Adrenal gland (tissue), 5 donors: ENCODE measurements around the gene HBE1.

Source experiments
- CTCF ChIP-seq, 6 experiments: fragments of 450-650 bp in 4 of 6; fragments of 200-600 bp in 2 of 6; sonication (generic) in 1 of 6; IDR thresholded peaks; 1 replicate in 5 of 6; 2 replicates in 1 of 6; pipeline versions ENCODE4 v1.5.1 to v1.8.0; 2016 to 2021; ENCODE audit warnings: antibody characterized with exemption in 6 of 6, mild to moderate bottlenecking in 2 of 6, moderate library complexity in 1 of 6
- POLR2A ChIP-seq, 2 donors: fragments of 450-650 bp; IDR thresholded peaks; one replicate each; pipeline ENCODE4 v1.6.1; 2017; ENCODE audit warnings: antibody characterized with exemption in 2 of 2, mild to moderate bottlenecking in 2 of 2, moderate library complexity in 1 of 2
- donor health status: DM: no; HTN: no; CAD: no.

GRCh38 chr11:5245155-5245554 lies 24.6 kb downstream of the HBE1 start:
- TF ChIP-seq CTCF (IDR thresholded peaks at IDR 0.05) (no peak), POLR2A (IDR thresholded peaks at IDR 0.05) (no peak)
